Measurements from ENCODE around the gene TMEM18. TPM values are rescaled to one million over a fixed set of nuclear protein-coding genes. Genes with fewer than 3 reads are reported as not detected.

Gene TMEM18
- total and polyA plus RNA-seq, 9 of the 15 experiments (the other 6 are each of a cell fraction or from before 2014, with no cell fraction given) = 12.8 to 55.9 (median 21.8) TPM

DNA sequence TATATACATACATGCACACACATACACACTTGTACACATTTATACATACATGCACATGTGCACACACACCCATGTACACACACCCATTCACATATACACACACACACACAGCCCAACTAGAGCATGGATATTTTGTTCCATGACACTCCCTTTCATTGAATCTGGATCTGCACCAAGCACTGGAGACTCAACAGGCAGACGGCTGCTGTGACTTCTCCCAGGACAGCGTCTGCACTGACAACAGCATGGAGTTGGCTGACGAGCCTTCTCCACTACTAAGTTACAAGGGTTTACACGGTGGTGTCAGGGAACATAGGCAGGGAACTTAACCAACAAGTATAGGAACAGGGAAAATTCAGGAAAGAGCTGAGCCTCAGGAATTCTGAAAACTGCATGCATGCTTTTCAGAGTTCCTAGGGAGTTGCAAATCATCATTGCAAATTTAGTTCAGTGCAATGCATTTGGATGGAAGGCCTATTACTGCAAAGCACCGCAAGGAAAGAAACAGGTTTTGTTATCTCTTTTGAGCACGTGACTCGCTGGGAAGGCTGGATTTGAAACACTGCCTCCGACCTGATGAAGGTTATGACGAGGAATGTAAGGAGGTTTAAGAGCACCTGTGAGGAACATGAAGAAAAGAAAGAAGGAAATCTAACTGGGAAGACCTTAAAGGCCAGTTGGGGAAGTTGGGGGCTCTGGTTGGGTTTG is 35.9 kb downstream of the TMEM18 start (continued):
- TF ChIP-seq, protein P1, sequence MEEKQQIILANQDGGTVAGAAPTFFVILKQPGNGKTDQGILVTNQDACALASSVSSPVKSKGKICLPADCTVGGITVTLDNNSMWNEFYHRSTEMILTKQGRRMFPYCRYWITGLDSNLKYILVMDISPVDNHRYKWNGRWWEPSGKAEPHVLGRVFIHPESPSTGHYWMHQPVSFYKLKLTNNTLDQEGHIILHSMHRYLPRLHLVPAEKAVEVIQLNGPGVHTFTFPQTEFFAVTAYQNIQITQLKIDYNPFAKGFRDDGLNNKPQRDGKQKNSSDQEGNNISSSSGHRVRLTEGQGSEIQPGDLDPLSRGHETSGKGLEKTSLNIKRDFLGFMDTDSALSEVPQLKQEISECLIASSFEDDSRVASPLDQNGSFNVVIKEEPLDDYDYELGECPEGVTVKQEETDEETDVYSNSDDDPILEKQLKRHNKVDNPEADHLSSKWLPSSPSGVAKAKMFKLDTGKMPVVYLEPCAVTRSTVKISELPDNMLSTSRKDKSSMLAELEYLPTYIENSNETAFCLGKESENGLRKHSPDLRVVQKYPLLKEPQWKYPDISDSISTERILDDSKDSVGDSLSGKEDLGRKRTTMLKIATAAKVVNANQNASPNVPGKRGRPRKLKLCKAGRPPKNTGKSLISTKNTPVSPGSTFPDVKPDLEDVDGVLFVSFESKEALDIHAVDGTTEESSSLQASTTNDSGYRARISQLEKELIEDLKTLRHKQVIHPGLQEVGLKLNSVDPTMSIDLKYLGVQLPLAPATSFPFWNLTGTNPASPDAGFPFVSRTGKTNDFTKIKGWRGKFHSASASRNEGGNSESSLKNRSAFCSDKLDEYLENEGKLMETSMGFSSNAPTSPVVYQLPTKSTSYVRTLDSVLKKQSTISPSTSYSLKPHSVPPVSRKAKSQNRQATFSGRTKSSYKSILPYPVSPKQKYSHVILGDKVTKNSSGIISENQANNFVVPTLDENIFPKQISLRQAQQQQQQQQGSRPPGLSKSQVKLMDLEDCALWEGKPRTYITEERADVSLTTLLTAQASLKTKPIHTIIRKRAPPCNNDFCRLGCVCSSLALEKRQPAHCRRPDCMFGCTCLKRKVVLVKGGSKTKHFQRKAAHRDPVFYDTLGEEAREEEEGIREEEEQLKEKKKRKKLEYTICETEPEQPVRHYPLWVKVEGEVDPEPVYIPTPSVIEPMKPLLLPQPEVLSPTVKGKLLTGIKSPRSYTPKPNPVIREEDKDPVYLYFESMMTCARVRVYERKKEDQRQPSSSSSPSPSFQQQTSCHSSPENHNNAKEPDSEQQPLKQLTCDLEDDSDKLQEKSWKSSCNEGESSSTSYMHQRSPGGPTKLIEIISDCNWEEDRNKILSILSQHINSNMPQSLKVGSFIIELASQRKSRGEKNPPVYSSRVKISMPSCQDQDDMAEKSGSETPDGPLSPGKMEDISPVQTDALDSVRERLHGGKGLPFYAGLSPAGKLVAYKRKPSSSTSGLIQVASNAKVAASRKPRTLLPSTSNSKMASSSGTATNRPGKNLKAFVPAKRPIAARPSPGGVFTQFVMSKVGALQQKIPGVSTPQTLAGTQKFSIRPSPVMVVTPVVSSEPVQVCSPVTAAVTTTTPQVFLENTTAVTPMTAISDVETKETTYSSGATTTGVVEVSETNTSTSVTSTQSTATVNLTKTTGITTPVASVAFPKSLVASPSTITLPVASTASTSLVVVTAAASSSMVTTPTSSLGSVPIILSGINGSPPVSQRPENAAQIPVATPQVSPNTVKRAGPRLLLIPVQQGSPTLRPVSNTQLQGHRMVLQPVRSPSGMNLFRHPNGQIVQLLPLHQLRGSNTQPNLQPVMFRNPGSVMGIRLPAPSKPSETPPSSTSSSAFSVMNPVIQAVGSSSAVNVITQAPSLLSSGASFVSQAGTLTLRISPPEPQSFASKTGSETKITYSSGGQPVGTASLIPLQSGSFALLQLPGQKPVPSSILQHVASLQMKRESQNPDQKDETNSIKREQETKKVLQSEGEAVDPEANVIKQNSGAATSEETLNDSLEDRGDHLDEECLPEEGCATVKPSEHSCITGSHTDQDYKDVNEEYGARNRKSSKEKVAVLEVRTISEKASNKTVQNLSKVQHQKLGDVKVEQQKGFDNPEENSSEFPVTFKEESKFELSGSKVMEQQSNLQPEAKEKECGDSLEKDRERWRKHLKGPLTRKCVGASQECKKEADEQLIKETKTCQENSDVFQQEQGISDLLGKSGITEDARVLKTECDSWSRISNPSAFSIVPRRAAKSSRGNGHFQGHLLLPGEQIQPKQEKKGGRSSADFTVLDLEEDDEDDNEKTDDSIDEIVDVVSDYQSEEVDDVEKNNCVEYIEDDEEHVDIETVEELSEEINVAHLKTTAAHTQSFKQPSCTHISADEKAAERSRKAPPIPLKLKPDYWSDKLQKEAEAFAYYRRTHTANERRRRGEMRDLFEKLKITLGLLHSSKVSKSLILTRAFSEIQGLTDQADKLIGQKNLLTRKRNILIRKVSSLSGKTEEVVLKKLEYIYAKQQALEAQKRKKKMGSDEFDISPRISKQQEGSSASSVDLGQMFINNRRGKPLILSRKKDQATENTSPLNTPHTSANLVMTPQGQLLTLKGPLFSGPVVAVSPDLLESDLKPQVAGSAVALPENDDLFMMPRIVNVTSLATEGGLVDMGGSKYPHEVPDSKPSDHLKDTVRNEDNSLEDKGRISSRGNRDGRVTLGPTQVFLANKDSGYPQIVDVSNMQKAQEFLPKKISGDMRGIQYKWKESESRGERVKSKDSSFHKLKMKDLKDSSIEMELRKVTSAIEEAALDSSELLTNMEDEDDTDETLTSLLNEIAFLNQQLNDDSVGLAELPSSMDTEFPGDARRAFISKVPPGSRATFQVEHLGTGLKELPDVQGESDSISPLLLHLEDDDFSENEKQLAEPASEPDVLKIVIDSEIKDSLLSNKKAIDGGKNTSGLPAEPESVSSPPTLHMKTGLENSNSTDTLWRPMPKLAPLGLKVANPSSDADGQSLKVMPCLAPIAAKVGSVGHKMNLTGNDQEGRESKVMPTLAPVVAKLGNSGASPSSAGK (IDR thresholded peaks at IDR 0.05) = no peak
- no peak for TF ChIP-seq FOSL1 (tag; conservative IDR thresholded peaks at IDR 0.05)
- TF ChIP-seq ZC3H4 (CRISPR knock-in tag; IDR thresholded peaks at IDR 0.05; ENCODE audit: borderline replicate concordance) = no peak
- TF ChIP-seq, protein P2, sequence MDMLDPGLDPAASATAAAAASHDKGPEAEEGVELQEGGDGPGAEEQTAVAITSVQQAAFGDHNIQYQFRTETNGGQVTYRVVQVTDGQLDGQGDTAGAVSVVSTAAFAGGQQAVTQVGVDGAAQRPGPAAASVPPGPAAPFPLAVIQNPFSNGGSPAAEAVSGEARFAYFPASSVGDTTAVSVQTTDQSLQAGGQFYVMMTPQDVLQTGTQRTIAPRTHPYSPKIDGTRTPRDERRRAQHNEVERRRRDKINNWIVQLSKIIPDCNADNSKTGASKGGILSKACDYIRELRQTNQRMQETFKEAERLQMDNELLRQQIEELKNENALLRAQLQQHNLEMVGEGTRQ (CRISPR knock-in tag; IDR thresholded peaks at IDR 0.05) = peak; percentile 16; the same call in 1 of the 2 replicates

Data from K562 (cell line).